Calu3 (cell line): ENCODE data around the gene LVRN. TPM values are rescaled to one million over a fixed set of nuclear protein-coding genes. Genes with fewer than 3 reads are reported as not detected.

ENCODE experiments used
- BruUV-seq: library from RNA; stranded (reverse); fragments of 400-500 nt; replicated peaks from 2 replicates; lab custom pipeline; 2021; lab: Mats Ljungman, UMichigan
- CTCF ChIA-PET: fragments of 300-600 bp; sonication (Branson Sonifier 250); formaldehyde crosslinking; loops from one replicate; lab custom pipeline; 2022; ENCODE audit warnings: antibody characterized with exemption; lab: Charles Lee
- DNase-seq: peaks from one replicate; pipeline ENCODE4 v3.0.0; 2022
- H3K27ac Mint-ChIP-seq: one replicate; pipeline ENCODE4 v1.8.0; 2022; ENCODE audit warnings: mixed read lengths; ENCODE audit not compliant: unreplicated experiment
- H3K27me3 Mint-ChIP-seq: one replicate; pipeline ENCODE4 v1.8.0; 2022; ENCODE audit warnings: mixed read lengths; ENCODE audit not compliant: unreplicated experiment
- H3K36me3 Mint-ChIP-seq: one replicate; pipeline ENCODE4 v1.8.0; 2022; ENCODE audit warnings: mild to moderate bottlenecking, moderate library complexity, mixed read lengths; ENCODE audit not compliant: insufficient read depth, unreplicated experiment
- H3K4me1 Mint-ChIP-seq: one replicate; pipeline ENCODE4 v1.8.0; 2022; ENCODE audit warnings: mild to moderate bottlenecking, low read depth, mixed read lengths; ENCODE audit not compliant: unreplicated experiment
- H3K4me3 Mint-ChIP-seq: one replicate; pipeline ENCODE4 v1.8.0; 2022; ENCODE audit warnings: mild to moderate bottlenecking, low read depth, moderate library complexity, mixed read lengths; ENCODE audit not compliant: unreplicated experiment
- H3K9me3 Mint-ChIP-seq: one replicate; pipeline ENCODE4 v1.8.0; 2022; ENCODE audit warnings: low read depth, mixed read lengths; ENCODE audit not compliant: unreplicated experiment
- CTCF ChIP-seq: fragments of 200-600 bp; IDR thresholded peaks from one replicate; pipeline ENCODE4 v1.8.0; 2022; ENCODE audit warnings: antibody characterized with exemption; ENCODE audit not compliant: unreplicated experiment
- intact Hi-C: fragments of 100-400 bp; cut with micrococcal nuclease; formaldehyde crosslinking; loops from one replicate; pipeline ENCODE4 v1.10.0; 2022; ENCODE audit not compliant: unreplicated experiment
- total RNA-seq: library from RNA; stranded (reverse); gene quantifications from 2 replicates; pipeline ENCODE4 v1.2.3, GENCODE V29; 2022

The LVRN gene
- total RNA-seq, 1 experiment from 2014 or later: 0.14 TPM

- Mint-ChIP-seq H3K9me3 (no peaks in the 10 kb centered on the region), H3K36me3 (no peaks in the 10 kb centered on the region), H3K4me3 (no peak overlapping the region), H3K4me1 (no peaks in the 10 kb centered on the region), H3K27me3 (no peaks in the 10 kb centered on the region), H3K27ac (no peak overlapping the region)
- TF ChIP-seq CTCF: no peak
- CTCF ChIA-PET: no interaction called here
- no peak for DNase-seq
- no TSS peak for BruUV-seq
- intact Hi-C loops: no loop called here
Measured at GRCh38 chr5:116013207-116013785, 51.0 kb downstream of the LVRN start.

- no peak overlapping the region for H3K4me3 Mint-ChIP-seq
- H3K27me3 Mint-ChIP-seq: no peaks in the 10 kb centered on the region
- H3K4me1 Mint-ChIP-seq: no peaks in the 10 kb centered on the region
- DNase-seq: no peak
- BruUV-seq: no TSS peak
- no peaks in the 10 kb centered on the region for H3K36me3 Mint-ChIP-seq
- H3K9me3 Mint-ChIP-seq: no peaks in the 10 kb centered on the region
- intact Hi-C loops: no loop called here
- CTCF ChIA-PET: no interaction called here
- no peak overlapping the region for H3K27ac Mint-ChIP-seq
- TF ChIP-seq CTCF: no peak
Measured at GRCh38 chr5:116013936-116014335, 51.7 kb downstream of the LVRN start.

GRCh38 chr5:116023619-116024018 lies 61.3 kb downstream of the LVRN start:
- no TSS peak for BruUV-seq
- no peak for DNase-seq
- H3K4me1 Mint-ChIP-seq: no peaks in the 10 kb centered on the region
- no peak for TF ChIP-seq CTCF
- intact Hi-C loops: no loop called here
- no peak overlapping the region for H3K4me3 Mint-ChIP-seq
- peaks cover 2% of the 10 kb centered on the region for H3K9me3 Mint-ChIP-seq
- H3K36me3 Mint-ChIP-seq: no peaks in the 10 kb centered on the region
- H3K27me3 Mint-ChIP-seq: no peaks in the 10 kb centered on the region
- CTCF ChIA-PET: interaction anchor here (0.7 kb wide), 1 partner anchor 9 kb away, joined by 3 read pairs; no protein-coding TSS in a partner anchor
- H3K27ac Mint-ChIP-seq: no peak overlapping the region

GRCh38 chr5:116025866-116026265 lies 63.6 kb downstream of the LVRN start:
- Mint-ChIP-seq H3K27ac (no peak overlapping the region), H3K4me3 (no peak overlapping the region), H3K9me3 (peaks cover 2% of the 10 kb centered on the region), H3K4me1 (no peaks in the 10 kb centered on the region), H3K27me3 (no peaks in the 10 kb centered on the region), H3K36me3 (no peaks in the 10 kb centered on the region)
- no peak for TF ChIP-seq CTCF
- no TSS peak for BruUV-seq
- no peak for DNase-seq
- intact Hi-C loops: no loop called here
- CTCF ChIA-PET: no interaction called here
